MM.1S (cell line): ENCODE results near the gene ADAMTS2.

Source experiments
- CTCF ChIP-seq: fragments of 300-600 bp; sonication (generic); IDR thresholded peaks from 2 replicates; pipeline ENCODE4 v1.5.1; 2016; ENCODE audit warnings: antibody characterized with exemption, low read length, mixed read lengths
- EZH2 ChIP-seq: fragments of 300-600 bp; sonication (generic); optimal IDR thresholded peaks from 2 replicates; pipeline ENCODE3; 2017; ENCODE audit warnings: low read depth, mild to moderate bottlenecking, antibody characterized with exemption, low read length, mixed read lengths
- EZH2phosphoT487 ChIP-seq: fragments of 300-600 bp; sonication (generic); IDR thresholded peaks from 2 replicates; pipeline ENCODE4 v1.6.1; 2018; ENCODE audit warnings: antibody characterized with exemption, low read length

DNA sequence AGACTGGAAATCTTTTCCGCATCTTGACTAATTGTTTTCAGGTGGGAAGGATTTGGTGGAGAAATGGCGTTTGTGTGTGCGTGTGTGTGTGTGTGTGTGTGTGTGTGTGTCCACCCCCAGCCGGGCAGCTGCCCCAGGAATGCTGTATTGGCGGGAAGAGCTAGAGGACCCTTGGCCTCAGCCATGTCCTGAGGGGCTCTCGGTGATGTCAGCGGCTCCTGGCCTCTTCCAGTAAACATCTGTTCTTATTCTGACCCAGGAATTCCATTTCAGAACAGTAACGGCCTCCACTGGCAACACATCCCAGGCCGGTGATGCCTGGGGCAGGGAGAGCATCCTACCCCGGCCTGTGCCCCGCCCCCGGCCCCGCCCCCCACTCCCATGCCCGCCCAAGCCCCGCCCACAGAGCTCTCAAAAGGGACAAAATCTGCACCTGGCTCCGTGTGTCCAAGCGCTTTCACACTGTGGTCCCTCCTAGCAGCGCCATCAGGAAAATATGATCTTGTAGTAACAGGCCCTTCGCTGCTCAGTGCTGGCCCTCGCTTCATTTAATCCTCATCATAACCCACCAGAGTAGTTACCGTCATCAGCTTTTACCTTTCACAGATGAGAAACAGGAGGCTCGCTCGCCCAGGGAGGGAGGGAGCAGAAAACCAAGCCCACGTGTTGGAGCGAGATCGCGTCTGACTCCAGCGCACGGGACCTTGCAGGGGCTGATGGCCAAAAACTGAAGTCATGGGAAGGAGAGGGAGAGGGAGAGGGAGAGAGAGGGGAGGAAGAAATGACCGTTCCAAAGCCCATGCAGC is 18.9 kb downstream of the ADAMTS2 start:
- TF ChIP-seq CTCF: no peak
- no peak for TF ChIP-seq EZH2
- no peak for TF ChIP-seq EZH2phosphoT487
